GM03348 (cell line): ENCODE measurements around the gene EPHA3.

Experiments
- DNase-seq: peaks from one replicate; pipeline ENCODE4 v3.0.0; 2012; ENCODE audit warnings: low spot score

EPHA3 gene

DNA sequence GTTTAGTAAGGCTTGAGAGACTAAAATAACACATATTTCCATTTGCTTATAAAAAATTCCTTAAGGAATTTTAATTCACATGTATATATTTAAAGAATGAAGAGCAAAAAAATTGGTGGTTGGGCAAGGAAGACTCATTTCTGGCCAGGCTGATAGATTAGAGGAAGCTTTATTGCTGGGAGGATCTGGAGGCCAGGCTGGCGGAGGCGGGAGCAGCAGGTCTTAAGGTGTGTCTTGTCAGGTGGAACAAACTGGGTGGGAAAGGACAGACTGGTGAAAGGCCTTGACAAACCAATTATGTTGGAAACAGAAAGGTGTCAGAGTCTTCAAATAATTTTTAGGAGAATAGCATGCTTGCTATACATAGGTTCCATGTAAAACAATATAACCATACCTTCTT is 124.7 kb downstream of the EPHA3 start:
- DNase-seq = no peak

DNA sequence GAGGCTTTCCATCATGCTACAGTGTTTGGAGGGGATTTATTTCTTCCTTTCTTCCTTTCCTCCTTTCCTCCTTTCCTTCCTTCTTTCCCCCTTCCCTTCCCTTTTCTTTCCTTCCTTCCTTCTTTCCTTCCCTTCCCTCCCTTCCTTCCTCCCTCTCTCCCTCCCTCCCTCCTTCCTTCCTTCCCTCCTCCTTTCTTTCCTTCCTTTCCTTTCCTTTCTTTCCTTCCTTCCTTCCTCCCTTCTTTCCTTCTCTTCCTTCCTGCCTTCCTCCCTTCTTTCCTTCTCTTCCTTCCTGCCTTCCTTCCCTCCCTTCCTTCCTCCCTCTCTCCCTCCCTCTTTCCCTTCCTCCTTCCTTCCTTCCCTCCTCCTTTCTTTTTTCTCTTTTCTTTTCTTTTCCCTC is 127.2 kb downstream of the EPHA3 start:
- no peak for DNase-seq

DNA sequence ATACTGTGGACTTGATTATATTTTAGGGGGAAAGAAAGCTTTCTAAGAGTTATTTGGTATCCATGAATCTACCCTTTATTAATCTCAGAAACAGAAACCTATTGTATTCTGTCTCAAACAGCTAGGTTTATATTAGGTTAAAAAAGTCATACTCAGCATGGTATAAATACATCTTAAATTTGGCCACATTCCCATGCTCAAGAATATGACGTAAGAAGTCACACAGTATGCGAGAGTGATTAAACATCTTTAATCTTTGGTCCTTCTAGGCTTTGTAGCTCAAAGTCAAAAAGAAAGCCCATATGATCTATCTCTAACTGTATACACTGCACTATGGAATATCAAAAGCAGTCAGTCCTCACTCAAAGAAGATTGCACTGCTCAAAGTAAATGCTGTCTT is 131.4 kb downstream of the EPHA3 start:
- DNase-seq = no peak

DNA sequence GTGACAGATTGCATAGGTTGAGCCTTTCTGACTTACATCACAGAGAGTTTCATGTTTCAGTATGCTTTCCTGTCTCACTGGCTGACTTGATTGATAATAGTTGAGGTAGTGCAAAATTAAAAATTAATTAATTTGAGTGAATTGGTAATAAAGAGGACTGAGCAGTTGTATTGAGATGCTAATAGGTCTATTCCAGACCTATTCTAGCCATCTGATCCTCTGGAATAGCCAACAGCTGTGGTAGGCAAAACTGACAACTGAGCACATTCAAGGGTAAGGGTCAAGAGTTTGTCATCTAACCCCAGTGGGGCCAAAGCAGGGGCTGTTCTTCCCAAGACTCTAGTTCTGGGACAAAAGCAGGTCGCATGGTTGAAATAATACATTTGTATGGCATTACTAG is 132.4 kb downstream of the EPHA3 start:
- DNase-seq = no peak

DNA sequence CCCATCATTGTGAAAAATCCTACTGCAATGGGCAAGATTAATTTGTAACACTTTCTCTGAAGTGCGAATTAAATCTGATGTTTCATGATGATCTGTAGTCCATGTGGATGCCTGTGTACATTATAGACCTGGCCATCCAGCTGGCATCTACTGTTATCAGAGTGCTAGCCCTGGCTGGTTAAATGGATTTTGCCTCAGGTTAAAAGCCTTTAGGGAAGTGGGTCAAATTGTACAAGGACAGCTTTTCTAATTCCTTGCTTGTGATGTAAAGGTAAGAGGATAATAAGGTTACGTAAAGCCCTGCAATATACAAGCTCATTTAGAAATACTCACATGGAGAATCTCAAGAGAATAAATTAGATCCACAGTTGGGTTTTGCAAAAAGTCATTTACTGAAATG is 138.2 kb downstream of the EPHA3 start:
- DNase-seq = no peak

DNA sequence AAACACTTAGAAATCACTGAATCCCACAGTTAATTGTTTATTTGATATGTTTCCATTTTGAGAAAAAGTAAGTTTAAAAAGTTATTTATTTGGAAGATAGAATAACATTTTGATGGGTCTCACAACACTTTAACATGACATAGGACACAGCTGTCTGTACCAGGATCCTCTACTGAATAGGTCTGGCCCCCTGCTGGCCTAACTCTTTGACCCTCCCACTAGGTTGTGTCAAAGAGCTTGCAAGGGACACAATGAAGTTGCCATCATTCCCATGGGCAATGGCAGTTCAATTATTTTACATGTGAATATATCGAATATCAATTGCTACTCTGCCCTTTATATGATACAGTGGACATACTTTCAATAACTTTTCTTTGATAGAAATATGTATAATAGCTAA is 138.9 kb downstream of the EPHA3 start:
- DNase-seq = no peak

DNA sequence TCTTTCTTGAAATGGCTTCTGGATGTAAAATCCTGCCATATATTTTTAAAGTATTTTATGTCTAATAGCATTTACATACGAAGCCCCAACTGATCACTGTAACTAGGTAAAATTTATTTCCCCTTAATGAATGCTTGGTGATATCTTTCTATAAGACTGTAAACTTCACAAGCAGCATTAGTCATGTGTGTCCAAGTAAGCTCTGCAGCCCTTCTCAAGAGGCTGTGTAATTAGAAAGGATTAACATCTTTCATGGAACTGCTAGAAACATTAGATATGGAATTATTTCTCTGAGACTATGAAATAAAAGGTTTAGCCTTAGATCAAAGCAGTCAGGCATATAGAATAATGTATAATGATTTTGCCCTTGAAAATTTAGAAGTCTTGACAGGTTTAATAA is 143.3 kb downstream of the EPHA3 start:
- no peak for DNase-seq

DNA sequence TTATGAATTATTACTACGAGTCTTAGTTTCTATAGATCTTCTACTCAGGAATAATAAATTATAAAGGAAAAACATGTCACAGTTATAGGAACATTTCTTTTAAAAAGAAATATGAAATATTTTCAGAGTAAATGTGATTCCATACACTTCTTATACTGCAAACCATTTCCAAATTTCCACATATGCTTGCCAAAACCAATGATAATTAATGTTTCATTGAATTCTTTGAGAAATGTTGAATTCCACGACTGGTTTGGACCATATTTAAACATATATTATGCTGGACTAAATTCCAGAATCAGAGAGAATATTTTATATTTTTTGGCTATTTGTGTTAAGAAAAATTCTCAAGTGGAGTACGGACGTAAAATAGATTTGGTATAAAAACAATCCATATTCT is 144.6 kb downstream of the EPHA3 start:
- DNase-seq = no peak

DNA sequence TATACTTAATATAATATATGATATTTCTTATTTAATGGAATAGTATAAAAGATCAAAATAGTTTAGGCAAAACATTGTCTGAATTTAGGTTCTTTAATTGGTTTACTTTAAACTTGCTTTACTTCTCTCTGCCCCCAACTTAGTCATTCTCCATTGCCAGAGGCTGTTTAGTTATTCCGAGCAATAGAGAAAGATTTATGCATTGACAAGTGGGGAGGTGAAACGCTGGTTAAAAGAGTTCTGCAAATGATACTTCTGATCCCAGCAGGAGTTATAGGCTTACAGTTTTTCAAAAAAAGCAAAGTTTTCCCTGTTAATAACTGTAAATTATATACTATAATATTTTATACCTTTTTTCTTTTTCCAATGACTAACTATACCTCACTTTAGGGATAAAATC is 145.4 kb downstream of the EPHA3 start:
- no peak for DNase-seq

DNA sequence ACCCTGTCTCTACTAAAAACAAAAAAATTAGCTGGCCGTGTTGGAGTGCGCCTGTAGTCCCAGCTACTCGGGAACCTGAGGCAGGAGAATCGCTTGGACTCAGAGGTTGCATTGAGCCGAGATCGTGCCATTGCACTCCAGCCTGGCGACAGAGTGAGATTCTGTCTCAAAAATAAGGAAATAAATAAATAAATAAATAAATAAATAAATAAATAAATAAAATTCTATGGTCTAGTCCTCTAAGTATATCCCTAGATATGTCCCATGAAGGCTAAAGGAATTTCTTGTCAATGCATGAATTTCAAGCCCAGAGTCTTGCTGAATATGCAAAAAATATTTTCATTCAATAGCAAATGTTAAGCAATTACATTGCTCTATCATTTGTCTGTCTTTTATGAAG is 149.0 kb downstream of the EPHA3 start:
- DNase-seq = no peak

DNA sequence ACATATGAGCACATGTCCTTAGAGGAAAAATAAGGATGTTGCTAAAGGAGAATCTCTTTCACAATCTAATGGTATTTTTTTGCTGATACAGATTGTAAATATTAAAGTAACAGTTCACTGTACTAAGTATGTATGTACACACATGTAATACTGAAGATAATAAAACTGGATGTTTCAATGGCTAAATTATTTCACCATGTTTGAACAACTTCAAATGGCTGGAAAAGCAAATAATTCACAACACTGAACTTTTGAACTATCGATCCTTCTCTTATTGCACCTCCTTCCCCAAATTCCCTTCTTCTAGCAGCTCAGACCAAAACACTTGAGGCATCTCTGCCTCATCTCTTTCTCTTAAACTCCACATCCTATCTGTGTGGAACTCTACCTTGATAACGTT is 149.5 kb downstream of the EPHA3 start:
- DNase-seq = no peak

DNA sequence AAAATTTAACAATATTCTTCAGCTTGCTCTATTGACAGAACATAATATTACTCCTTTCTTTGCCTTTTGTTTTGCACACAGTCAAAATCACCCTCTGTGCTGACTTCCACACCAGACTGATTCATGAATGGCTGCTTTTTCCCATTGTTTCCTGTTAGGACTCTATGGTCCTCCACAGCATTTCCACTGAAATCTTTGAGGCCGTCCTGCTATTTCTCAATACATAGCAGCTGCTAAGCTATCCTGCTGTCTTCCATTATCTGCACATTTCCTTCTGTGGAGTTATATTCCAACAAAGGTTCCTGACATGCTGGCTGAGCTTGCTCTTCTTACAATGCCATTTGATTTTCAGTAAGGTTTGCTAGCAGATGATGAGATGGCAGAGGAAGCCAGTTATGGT is 153.3 kb downstream of the EPHA3 start:
- no peak for DNase-seq

DNA sequence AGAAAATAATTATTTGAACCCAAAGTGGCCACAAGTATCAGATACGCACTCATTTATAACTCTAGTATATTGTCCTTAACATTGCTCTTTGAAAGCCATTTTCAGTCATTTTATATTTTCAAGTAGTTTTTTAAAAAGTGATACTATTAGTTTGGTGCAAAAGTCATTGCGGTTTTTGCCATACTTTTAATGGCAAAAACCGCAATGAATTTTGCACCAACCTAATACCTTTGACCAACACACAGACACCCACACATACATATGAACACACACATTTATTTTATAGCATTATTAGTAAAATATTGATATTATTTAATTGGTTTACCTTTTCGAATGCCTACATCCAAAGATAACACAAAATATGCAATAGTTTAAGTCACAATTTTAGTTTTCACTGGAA is 154.3 kb downstream of the EPHA3 start:
- DNase-seq = no peak

DNA sequence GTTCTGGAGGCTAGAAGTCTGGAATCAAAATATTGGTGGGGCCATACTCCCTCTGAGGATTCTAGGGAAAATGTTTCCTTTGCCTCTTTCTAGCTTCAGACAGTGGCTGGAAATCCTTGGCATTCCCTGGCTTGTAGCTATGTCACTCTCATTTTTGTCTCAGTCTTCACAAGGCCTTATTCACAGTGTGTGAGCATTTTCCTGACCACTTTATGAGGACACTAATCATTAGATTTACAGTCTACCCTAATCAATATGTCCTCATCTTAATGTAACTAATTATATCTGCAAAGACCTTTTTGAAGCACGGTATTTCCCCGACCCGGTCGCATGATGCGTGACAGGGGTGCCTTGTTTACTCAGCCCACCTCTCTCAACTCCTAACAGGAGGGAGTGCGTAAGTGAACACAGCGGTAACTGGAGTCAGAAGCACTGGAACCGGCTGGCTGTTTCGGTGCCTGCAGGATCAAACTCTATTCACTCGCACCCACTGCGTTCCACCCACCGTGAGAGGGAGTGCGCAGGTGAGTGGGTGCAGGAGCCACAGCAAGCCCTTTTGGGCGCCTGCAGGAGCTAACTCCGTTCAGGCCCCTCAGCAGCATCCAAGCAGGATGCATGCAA is 155.0 kb downstream of the EPHA3 start:
- DNase-seq = no peak

DNA sequence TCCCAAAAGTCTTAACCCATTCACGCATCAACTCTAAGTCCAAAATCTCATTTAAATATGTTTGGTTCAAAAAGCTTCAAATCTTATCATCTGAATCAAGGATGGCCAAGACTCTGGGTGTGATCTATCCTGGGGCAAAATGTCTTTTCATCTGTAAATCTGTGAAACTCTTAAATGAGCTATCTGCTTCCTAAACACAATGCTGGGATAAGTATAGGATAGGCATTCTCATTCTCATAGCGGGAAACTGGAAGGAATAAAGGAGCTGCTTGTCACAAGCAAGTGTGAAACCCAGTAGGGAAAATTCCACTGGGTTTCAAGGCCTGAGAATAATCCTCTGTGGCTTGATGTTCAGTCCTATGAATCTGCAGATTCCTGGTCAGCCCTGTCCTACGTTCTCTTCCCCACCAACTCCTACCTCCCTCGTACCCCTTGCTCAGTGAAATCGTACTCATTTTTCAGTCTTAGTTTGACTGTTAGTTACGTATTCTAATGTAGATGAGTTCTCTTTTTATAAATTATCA is 156.7 kb downstream of the EPHA3 start:
- DNase-seq = no peak

DNA sequence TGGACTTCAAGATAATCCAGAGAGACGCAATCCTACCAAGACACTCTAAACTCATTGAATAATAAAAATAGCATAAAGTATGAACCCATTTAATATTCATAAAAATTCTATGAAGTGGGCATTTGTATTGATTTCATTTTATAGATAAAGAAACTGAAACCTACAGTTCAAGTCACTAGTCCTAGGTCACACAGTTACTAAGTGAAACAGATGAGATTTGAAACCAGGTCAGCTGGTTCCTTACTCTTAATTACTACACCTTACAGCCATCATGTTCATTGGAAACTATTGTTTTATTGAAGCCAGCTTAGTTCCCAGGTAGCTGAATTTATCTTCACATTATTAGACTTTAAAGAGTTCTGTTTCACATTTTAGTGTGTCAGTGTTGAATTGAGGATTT is 158.7 kb downstream of the EPHA3 start:
- no peak for DNase-seq

DNA sequence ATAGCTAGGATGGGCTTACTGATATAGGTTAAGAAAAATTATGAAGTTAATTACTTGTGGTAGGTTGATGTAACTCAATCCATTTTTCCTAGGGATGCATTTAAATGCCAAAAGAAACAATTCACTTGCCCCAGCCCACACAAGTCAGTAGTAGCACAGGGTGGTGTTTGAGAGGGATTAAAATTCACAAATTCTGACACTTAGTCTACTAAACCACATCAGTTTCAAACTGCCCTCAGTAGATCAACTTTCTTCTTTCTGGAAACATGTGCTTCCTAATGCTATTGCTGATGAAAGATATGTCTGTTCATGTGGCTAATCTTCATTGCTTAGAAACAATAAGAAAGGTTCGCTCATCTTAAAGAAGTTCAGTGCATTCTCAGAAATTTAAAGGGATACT is 160.6 kb downstream of the EPHA3 start:
- no peak for DNase-seq

DNA sequence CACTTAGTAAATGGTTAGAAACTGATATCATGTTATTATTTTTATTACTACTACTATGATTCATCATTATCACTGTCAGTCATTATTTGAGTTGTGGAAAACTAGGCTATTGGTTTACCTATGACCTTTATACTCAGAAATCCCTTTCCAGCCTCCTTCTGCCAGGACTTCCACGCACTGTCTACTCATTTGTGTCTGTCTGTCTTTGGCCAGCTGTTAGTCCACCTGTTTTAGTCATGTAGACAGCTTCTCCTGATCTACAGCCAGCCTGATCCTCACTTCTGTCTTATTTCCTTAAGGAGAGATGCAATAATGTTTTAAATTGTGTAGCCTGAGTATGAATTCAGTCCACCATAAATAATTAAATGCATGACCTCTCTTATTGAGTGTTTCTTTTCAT is 162.8 kb downstream of the EPHA3 start:
- no peak for DNase-seq

DNA sequence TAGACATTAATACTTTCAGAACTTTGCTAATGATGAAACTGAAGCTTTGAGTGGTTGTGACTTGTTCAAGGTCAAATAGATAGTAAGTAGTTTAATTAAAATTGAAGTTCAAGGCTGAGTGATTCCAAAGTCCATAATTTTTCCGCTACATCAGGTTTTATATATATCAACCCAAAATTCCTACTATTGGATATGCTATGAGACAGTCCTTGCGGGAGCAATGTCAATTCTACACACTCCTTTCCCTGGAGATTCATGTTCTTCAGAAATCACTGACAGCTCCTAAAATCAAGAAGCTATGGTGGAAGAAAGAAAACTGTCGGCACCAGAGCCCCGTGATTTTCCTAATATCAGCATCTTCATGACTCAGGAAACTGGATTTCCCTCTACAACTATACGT is 167.6 kb downstream of the EPHA3 start:
- no peak for DNase-seq

DNA sequence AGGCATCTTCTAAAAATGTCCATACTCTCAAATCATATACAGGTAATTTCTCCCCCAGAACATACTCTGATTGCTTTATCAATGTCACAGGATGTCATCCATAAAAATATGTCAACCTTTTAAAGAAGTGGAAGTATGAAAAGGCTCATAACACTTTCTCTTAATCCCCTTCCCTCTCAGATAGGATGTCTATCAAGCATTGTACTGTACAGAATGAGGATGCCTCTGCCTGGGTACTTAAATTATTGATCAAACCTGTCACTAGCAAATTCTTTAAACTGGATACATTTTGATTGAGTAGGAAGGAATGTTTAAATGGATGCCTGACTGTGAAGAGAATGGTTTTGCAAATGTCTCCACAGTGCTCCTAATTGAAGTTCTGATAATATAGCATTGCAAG is 168.7 kb downstream of the EPHA3 start:
- DNase-seq = no peak

DNA sequence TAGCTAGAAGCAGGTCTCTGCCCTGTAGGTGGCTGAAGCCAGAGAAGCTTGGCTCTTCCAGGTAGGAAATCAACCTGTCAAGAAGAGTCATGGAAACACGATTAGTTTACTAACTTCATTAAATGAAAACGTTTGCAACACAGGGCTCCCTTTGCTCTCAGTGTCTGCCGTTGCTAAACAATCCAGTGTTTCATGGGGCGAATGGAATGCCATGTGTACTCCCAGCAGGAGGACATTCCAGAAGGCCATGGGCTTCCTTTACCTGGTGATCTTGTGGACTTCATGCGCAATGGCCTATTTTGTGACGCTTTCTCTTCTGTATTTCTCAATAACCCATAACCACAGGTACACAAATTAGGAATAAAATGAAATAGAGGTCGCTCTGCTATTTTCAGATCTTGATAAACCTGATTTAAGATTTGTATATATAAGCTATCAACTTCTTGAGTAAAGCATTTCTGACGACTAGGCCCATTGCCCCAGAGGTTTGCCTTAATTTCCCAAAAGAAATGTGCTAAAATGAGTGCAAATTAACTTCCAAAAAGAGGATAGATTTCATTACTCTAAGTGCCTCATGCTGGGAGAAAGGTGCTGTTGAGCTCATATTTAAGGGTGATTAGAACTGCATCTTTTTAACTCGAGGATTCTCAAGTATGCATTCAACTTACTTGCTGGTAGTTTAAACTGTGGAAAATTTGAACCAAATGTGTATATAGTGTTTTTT is 171.0 kb downstream of the EPHA3 start:
- DNase-seq = no peak

DNA sequence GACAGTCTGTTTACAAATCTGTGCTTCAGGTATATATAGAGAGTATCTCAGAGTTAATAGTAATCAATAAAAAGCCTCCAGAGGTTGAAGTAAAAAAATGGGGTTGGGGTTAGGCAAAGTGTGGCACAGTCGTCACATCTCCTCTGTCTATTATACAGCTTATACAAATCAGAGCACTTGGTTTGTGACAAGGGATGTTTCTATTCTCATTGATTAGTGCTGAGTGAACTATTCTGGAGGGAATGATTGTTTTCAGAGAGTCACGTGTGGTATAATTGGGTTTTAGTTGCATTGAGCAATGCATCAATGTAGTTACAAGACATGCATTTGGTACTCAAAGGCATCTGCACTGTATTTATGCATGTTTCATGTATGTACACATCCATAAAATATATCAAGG is 172.9 kb downstream of the EPHA3 start:
- DNase-seq = no peak

DNA sequence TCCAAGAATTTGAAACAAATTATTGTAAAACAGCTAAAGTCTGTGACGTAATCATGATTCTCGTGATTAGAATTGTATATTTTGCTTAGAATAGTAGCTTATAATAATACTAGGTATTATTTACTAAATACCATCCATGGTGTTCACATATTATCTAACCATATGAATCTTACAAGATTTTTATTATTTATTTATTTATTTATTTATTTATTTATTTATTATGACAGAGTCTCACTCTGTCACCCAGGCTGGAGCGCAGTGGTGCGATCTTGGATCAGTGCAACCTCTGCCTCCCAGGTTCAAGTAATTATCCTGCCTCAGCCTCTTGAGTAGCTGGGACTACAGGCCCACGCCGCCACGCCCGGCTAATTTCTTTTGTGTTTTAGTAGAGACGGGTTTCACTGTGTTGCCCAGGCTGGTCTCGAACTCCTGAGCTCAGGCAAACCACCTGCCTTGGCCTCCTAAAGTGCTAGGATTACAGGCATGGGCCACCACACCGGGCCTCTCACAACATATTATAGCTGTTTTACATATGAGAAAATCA is 173.5 kb downstream of the EPHA3 start:
- no peak for DNase-seq
